ENCODE measurements around the gene RAB25. TPM values are rescaled to one million over a fixed set of nuclear protein-coding genes. Genes with fewer than 3 reads are reported as not detected.
A peak's percentile ranks its signal among the peaks of the same experiment; 100 is the strongest.

Gene RAB25
- total RNA-seq, 1 donor from 2014 or later: 1.7 TPM

DNA sequence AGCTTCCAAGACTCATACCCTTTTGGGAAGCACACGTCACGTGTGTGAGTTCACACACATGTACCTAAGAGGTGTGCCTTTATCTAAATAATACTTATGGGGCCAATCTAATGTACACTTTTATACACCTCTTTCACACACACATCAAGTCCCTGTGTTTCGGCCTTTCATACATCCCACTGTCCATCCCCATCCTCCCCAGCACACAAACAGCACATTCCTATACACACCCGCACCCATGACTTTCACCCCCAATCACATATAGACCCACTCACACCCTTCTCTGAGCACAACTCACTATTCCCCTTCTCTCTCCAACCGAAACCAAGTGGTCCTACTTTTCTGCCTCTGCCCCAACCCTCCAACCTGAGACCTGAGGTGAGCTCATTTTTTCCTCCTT is 17.8 kb downstream of the RAB25 start:
- DNase-seq (ENCODE audit: low spot score) (no peak), ATAC-seq (no peak)

DNA sequence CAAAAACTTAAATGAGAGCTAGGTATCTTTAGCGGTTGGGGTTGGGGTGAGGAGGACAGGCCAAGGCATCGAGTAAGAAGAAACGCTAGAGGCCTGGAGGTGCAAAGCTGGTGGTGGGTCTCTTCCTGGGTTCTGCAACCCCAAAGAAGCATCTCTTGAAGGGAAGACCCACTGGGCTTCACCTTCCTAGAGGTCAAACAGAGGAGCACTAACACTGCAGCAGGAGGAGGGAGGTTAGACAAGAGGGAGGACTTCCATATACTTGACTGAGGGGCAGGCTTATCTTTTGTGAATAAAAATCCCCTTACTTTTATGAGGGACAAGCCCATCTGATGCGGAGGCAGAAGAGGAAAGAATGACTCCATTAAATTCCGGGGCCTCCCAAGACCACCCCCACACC is 18.8 kb downstream of the RAB25 start:
- ATAC-seq: no peak

DNA sequence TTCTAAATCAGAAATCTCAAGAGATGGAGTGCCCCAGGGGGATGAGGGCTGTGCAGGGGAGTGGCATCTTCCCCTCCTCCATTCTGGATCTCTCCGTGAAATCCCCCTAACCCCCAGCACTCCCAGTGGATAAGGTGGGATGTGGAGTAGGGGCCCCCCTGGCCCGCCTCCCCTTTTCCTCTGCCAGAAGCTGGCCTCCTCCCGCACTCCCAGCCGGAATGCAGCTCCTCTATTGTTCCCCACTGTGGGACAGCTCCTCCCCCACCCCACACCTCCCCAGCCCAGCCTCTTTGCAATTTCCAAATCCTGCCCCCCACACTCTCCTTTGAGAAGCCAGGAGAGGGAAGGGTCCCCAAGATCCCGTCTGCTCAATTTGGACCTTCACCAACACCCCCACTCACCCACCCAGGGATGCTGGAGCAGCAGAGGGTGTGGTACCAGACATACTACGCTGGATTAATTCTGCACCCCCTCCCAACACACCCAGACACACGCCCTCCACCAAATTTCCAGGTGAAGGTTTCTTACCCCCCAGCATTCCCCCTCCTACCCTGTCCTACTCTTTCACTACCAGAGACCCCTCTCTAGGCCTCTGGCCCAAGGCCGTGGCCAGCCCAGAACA is 19.4 kb downstream of the RAB25 start:
- DNase-seq (ENCODE audit: low spot score): no peak
- no peak for ATAC-seq

More for the DNA sequence above, 18.8 kb downstream of the RAB25 start:
- no peak for DNase-seq (ENCODE audit: low spot score)

DNA sequence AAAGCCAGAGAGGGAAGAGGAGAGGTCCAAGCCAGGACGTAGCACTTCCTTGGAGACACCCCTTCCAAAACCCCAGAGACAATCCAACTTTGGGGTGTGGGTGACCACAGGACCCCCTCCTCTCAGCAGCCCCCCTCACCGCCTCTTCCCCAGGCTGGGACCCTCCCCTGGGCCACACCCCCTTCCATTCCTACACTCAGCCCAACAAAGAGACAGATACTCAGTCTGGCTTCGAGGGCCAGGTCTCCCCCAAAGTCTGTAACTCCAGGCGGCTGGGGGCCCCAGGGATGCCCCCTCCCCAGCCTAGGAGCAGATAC is 19.9 kb downstream of the RAB25 start:
- ATAC-seq (no peak), DNase-seq (ENCODE audit: low spot score) (no peak)

DNA sequence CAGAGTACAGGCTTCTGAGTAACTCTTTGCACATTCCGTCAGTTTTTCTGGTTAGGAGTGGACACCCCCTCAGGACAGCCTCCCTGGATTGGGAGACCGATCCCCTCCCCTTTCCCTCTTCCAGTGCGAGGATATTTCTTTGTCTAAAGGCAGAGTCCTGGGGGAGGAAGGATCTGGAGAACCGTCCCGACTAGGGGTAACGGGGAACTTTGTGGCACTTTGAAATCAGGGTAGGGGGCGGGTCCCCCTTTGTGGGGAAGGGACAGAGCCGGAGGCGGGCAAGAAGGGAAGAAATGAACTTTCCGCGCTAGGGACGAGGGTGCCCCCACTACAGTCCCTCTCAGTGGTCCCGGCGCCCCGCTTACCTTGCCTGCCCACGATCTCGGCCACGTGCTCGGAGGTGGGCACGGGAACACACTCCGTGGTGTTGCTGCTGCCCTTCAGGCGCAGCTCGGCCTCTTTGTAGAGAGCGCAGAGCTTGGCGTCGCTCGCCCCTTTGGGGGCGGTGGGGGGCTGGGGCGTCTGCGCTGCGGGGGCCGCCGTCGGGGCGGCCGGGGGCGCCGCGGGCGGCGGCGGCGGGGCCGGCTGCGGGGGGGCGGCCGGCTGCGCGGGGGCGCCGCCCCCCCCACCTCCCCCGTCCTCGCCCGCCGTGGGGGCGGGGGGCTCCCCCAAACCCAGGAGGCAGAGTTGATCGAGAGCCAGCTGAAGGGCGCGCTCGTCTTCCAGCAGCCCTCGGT is 20.4 kb downstream of the RAB25 start:
- no peak for ATAC-seq
- DNase-seq (ENCODE audit: low spot score): no peak

DNA sequence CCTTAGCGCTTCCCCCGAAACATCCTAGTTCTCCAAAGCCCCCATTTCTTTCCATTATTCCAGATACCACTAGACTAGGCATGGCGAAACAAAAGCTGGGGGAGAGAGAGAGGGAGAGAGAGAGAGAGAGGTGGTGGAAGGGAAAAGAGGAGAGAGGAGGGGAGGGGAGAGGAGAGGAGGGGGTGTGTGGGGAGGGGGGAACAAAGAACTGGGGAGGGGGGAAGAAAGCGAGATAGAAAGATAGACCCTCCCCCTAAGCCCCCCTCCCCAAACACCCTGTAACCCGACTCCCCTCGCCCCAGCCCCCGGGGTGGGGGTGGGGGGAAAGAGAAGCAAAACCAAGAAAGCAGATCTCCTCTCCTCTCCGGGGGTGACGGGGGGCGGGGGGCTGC is 21.0 kb downstream of the RAB25 start:
- no peak for ATAC-seq
- no peak for DNase-seq (ENCODE audit: low spot score)

DNA sequence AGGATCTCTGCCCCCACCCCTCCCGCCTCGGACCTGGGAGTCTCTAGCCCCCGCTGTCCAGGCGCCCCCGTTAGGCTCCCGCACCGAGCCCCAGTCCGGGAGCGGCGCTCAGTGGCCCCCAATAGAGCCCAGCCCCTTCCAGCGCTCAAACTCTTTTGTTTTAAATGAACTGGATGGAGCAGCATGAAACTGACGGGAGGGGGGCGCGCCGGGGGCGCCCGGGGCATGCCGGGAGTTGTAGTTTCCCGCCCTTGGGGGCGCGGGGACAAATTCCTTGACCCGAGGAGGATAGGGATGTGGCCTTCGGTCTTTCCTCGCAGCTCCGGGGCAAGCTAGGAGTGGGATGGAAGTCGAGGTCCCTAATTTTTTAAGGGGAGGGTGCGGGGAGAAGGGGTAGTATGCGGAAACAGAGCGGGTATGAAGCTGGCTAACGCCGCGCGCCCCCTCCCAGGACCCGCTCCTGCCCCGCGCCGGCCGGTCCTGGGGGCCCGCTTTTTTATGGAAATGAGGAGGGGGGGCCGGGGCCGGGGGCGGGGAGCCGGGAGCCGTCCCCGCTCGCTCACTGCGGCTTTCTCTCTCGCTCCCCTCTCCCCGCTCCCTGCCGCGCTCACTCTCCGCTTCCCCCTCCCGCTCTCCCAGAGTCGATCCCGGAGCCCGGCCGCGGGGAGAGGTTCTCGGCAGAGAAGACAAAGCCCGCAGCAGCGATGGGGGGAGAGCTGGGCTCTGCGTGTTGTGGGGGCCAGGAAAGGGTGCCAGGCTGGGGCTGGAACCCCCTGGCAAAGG is 21.5 kb downstream of the RAB25 start, which contains the start of gene MEX3A:
Gene MEX3A (minus strand): TSS at position 157 of the 783 bp plus-strand sequence. CDS start 467 bp downstream, outside the sequence.
- ATAC-seq (peak; percentile 78), DNase-seq (ENCODE audit: low spot score) (peak; percentile 83)

DNA sequence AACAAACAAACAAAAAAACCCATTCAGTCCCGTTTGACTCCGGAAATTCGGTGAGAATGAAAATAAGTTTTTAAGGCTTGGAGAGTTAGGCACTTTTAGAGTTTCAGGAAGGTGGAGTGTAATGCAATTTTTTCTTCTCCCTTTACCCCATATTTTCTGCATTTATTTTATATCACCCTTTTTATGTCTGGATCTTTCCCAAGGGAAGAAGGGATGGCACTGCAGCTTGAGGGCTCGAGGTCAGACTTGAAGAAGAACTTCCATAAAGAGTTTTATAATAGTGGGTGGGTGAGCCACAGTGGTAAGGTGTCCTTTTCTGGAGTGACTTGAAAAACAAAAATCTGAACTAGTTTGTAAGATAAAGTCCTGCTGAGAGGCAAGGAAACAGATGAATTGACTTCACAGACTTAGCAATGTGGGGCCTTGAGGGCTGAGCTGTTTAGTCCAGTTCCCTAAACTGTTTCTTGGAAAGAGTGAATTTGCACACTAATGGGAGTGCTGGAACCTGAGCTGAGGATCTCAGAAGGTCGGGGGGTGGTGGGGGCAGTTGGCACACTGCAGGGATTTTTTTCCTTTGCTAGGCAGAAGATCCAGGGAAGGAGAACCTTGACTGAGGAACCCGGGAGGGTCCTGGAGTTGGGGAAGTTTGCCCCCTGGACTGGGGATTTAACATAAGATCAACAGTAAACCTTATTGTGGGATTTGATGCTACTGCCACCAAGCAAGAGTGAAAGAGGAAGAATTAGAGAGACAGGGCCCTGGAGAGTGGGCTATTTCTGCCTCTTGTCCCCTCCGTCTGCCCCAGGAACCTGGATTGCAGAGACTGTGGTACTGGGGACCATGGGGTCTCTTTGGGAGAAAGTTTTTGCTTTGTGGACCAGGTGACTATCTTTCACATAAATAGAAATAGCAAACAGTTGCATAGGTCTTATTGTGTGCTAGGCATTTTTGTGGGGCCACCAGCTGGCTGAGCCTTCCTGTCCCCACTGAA is 23.1 kb downstream of the RAB25 start:
- ATAC-seq (no peak), DNase-seq (ENCODE audit: low spot score) (no peak)

DNA sequence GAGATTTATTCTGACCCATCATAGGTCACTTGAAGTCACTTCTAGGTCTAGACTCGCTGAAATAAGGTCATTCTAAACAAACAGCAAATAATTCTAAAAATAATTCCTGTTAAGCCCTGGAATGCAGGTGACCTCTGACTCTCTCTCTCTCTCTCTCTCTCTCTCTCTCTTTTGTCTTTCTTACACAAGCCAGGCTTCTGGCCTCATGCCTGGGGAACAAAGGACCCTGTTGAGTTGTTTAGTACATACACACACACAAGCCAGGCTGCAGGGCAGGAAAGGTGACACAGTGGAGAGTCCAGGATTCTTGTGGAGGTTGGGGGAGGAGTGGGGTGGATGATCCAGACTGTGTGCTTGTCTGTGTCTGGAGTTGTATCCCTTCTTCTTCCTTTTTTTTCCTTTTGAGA is 25.3 kb downstream of the RAB25 start:
- ATAC-seq (peak; percentile 62), DNase-seq (ENCODE audit: low spot score) (peak; percentile 84)

DNA sequence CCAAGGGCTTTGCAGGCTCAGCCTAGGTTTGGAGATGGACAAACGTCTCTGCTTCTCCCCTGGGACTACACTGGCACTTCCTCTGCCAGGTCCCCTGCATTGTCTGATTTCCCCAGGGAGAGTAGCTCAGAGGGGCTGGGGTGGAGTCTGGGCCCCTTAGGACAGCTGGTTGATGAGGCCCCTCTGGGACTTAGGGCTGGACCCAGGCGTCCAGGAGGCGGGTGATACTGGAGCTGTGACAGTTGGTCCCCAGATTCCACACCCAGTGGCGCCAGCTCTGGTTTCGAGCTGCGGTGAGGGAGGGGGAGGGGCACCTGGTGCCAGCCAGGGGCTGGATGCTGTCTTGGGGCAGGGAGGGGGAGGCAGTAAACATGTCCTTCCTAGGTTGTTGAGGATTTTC is 28.7 kb downstream of the RAB25 start:
- DNase-seq (ENCODE audit: low spot score): no peak
- ATAC-seq: no peak

DNA sequence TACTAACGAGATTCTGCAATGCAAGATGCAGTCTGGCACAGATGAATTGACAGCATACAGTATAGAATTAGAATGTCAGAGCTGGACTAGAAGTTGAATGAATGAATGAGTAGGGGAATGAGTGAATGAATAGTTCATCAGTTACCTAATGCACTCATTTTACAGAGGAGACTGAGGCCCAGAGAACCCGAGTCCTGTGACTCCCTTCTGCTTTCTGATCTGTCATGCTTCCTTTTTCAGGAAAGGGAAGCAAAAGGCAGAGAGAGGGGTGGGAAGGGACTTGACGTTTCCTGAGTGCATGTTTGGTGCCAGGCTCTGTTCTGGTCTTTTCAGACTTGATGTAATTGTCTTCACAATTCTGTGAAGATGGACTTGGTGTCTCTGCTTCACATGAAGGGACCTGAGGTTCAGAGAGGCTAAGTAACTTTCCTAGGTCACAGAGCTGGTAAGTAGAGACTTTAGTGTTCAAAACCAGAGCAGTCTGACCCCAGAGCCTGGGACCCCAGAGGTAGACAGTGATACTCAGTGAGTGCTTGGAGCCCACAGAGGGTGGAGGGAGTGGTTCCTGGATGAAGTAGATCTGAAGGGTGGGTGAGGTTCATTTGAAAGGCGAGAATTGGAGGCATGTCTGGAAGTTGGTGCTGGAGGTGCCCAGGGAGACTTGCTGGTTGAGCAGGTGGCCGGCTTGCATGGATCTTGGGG is 29.3 kb downstream of the RAB25 start:
- peak; percentile 2 for ATAC-seq
- no peak for DNase-seq (ENCODE audit: low spot score)

DNA sequence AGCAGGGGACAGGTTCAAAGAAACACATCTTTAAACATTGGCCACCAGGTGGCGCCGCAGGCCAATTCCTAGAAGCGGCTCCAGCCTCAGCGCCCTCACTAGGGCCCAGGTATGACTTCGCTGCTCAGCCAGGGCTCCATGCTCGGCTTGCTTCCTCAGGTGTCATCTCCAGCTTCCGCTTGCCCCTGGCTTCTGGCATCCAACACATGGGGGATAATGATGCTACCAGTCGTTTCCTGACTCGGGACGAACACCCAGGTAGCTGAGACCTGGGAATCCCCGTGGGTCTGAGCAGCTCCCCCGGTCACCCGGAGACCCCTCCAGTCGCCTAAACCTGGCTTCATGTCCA is 29.9 kb downstream of the RAB25 start:
- peak; percentile 86 for DNase-seq (ENCODE audit: low spot score)
- ATAC-seq: peak; percentile 86

DNA sequence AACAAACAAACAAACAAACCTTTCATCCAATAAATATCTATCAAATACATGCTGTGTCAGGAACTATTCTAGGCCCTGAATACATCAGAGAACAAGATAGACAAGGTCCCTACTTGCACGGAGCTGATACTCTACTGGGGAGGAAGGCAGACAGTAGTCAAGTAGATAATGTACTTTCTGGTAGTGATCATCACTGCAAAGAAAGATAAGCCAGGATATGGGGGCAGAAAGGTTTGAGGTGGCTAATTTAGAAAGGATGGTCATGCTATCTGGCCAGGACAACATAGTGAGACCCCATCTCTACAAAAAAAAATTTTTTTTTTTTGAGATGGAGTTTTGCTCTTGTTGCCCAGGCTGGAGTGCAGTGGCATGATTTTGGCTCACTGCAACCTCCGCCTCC is 30.6 kb downstream of the RAB25 start:
- DNase-seq (ENCODE audit: low spot score): no peak
- ATAC-seq: no peak

DNA sequence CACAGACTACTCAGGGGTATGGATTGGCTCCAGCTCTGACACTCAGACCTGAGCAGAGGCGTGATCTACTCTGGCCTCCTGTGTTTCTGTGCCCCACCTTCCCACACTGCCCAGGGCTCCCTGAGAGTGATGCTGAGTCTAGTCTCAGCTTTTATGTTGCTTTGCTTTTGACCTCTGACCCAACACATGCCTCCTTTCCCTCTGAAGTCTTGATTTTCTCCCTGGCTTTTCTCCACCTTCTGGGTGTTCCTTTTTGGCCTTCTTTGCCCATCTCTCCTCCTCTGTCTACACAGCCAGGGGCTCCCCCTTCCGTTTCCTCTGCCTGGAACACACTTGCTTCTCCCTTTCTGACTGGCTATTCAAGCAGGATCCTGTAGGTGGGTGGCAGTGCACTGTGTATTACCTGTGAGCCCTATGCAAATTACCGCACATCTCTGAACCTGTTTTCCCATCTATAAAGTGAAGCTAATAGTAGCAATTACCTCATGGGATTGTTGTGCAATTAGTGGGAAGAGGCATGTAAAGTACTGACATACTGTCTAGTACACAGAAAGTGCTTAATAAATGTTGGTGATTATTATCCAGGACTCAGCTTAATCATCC is 35.0 kb downstream of the RAB25 start:
- ATAC-seq (no peak), DNase-seq (ENCODE audit: low spot score) (no peak)

DNA sequence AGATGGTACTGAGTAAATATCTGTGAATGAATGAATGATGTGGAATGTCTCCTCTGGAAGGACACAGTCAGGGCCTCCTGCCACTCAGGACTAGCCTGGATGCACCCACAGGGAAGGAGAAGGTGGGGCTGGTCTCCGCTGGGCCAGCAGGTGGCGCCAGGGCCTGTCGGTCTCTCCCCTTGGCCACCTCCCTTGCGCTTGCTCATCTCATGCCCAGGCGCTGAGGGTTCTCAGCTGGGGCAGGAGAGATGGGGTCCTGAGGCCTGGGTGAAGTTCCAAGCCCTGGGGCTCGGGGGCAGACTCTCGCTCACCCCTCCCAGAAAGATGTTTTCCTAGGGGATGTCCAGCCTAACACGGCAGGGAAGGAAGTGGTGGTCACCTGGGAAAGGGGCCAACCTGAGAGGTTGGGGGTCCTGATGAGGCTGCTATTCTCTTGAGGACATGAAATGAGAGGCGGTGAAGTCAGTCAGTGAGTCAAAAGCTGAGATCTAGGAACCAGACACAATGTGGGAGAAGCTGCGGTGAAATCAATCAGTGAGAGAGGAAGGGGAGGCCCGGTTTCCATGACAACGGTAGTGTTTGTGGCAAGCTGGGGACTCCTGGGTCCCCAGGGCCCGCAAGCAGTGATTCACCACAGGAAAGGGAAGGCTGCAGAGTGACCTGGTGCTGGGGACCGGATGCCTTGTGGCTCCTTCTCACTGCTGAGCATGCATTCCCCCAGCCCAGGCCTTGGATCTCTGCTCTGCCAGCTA is 35.9 kb downstream of the RAB25 start:
- DNase-seq (ENCODE audit: low spot score): peak; percentile 85
- ATAC-seq: peak; percentile 99

DNA sequence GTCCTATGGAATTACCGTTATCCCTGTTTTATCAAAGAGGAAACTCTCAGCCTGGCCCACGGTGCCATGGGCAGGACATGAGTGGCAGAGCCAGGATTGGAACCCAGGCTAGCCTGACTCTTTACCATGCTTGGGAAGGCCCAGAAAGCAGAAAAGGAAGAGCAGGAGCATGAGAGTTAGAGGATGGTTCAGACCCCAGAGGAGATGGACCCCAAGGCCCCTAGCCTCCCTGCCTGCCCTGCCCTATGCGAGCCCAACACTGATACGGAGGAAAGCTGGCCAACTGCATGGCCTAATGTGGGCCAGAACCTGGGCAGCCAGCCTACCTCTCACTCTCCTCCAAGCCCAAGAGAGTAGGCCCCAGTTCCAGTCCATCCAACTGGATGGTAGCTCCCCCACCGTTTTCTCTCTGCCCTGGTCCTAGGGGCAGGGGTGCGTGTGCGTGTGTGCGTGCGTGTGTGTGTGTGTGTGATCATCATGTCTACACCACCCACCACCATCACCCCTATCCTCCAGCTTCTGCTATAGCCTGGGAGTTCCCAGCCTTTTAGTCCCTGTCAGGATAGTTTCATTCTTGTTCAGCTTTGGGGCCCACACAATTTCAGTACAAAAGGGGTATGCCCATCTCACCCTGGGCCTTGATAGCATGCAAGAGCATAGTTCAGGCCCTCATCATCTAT is 36.7 kb downstream of the RAB25 start:
- no peak for DNase-seq (ENCODE audit: low spot score)
- no peak for ATAC-seq

DNA sequence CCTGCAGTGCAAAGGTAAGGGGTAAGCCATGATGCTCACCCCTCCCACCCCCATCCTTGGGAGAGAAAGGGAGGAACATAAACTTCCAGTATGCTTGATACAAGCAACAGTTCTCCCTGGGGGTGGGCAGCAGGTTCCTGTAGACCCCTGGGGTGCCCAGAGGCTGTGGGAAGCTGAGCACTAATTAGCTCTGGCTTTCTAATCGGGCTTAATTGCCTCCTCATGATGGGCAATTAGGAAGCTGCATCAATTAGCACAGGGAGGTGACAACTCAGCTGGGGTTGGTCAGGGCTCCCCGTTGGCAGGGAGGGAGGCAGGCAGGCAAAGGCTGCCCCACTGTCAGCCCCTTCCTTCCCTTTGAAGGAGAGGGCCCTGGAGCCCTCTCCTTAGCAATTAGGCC is 37.8 kb downstream of the RAB25 start:
- no peak for DNase-seq (ENCODE audit: low spot score)
- ATAC-seq: no peak

DNA sequence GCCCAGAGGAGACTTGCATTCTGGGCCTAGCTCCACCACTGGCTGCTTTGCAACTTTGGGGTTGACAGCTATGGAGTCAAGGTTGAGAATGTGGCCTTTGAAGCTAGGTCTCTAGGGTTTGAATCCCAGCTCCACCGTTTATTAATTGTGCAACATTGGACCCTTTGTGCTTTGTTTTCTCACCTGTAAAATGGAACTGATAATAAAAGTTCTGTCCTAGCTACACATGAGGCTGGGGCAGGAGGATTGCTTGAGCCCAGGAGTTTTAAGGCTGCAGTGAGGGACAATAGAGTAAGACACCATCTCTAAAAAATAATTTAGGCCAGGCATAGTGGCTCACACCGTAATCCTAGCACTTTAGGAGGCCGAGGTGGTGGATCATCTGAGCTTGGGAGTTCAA is 38.3 kb downstream of the RAB25 start:
- no peak for DNase-seq (ENCODE audit: low spot score)
- no peak for ATAC-seq
